H9 (cell line): Measurements from ENCODE around the gene SUFU. TPM values are rescaled to one million over a fixed set of nuclear protein-coding genes. Genes with fewer than 3 reads are reported as not detected.

Source experiments
- DNase-seq: peaks from one replicate; pipeline ENCODE4 v3.0.0-alpha.2; 2017
- H2AFZ ChIP-seq: one replicate; pipeline ENCODE4 v1.6.1; 2013; ENCODE audit warnings: mild to moderate bottlenecking, low read length, control low read depth, moderate library complexity
- H2AK5ac ChIP-seq: 2 replicates; pipeline ENCODE4 v1.6.1; 2013; ENCODE audit warnings: low read length, control low read depth, mixed read lengths; ENCODE audit not compliant: insufficient read length
- H2BK120ac ChIP-seq: one replicate; pipeline ENCODE4 v1.6.1; 2013; ENCODE audit warnings: low read depth, mild to moderate bottlenecking, low read length, control low read depth, inconsistent platforms; ENCODE audit not compliant: poor library complexity, severe bottlenecking
- H2BK12ac ChIP-seq: 2 replicates; pipeline ENCODE4 v1.6.1; 2013; ENCODE audit warnings: low read length, control low read depth, mixed read lengths, low read depth; ENCODE audit not compliant: insufficient read length
- H2BK15ac ChIP-seq: 2 replicates; pipeline ENCODE4 v1.6.1; 2013; ENCODE audit warnings: low read depth, low read length, control low read depth
- H2BK20ac ChIP-seq: one replicate; pipeline ENCODE4 v1.6.1; 2013; ENCODE audit warnings: low read depth, mild to moderate bottlenecking, low read length, control low read depth, inconsistent platforms; ENCODE audit not compliant: poor library complexity, severe bottlenecking
- H2BK5ac ChIP-seq: 2 replicates; pipeline ENCODE4 v1.6.1; 2013; ENCODE audit warnings: low read length, control low read depth, mixed read lengths; ENCODE audit not compliant: insufficient read length
- H3K14ac ChIP-seq: 2 replicates; pipeline ENCODE4 v1.6.1; 2013; ENCODE audit warnings: low read length, control low read depth; ENCODE audit not compliant: insufficient read depth
- H3K18ac ChIP-seq: 2 replicates; pipeline ENCODE4 v1.6.1; 2013; ENCODE audit warnings: low read depth, mild to moderate bottlenecking, mixed read lengths, low read length, control low read depth; ENCODE audit not compliant: insufficient read length
- H3K23ac ChIP-seq: 2 replicates; pipeline ENCODE4 v1.6.1; 2013; ENCODE audit warnings: low read length, control low read depth, mixed read lengths, low read depth; ENCODE audit not compliant: insufficient read length
- H3K23me2 ChIP-seq: 2 replicates; pipeline ENCODE4 v1.6.1; 2013; ENCODE audit warnings: low read depth, mild to moderate bottlenecking, mixed read lengths, low read length, control low read depth; ENCODE audit not compliant: insufficient read length, poor library complexity, severe bottlenecking
- H3K27ac ChIP-seq: 2 replicates; pipeline ENCODE4 v1.5.1; 2013; ENCODE audit warnings: low read length, control low read depth, mixed read lengths, low read depth; ENCODE audit not compliant: insufficient read length
- H3K27me3 ChIP-seq: 2 replicates; pipeline ENCODE4 v1.6.1; 2013; ENCODE audit warnings: low read length, control low read depth, inconsistent platforms; ENCODE audit not compliant: insufficient read depth
- H3K4ac ChIP-seq: 2 replicates; pipeline ENCODE4 v1.6.1; 2013; ENCODE audit warnings: low read depth, mild to moderate bottlenecking, control low read depth, inconsistent platforms, low read length, moderate library complexity
- H3K4me1 ChIP-seq: 2 replicates; pipeline ENCODE4 v1.6.1; 2013; ENCODE audit warnings: low read length, control low read depth, inconsistent platforms; ENCODE audit not compliant: insufficient read depth
- H3K4me2 ChIP-seq: 2 replicates; pipeline ENCODE4 v1.6.1; 2013; ENCODE audit warnings: low read length, control low read depth, mixed read lengths; ENCODE audit not compliant: insufficient read length, insufficient read depth
- H3K56ac ChIP-seq: 2 replicates; pipeline ENCODE4 v1.6.1; 2013; ENCODE audit warnings: low read depth, mild to moderate bottlenecking, mixed read lengths, low read length, control low read depth; ENCODE audit not compliant: insufficient read length
- H3K79me1 ChIP-seq: 2 replicates; pipeline ENCODE4 v1.6.1; 2013; ENCODE audit warnings: low read depth, mild to moderate bottlenecking, moderate library complexity, low read length, control low read depth, inconsistent platforms; ENCODE audit not compliant: insufficient read depth, poor library complexity, severe bottlenecking
- H3K79me2 ChIP-seq: 2 replicates; pipeline ENCODE4 v1.6.1; 2013; ENCODE audit warnings: low read length, control low read depth, inconsistent platforms; ENCODE audit not compliant: insufficient read depth
- H3K9ac ChIP-seq: 2 replicates; pipeline ENCODE4 v1.6.1; 2013; ENCODE audit warnings: low read length, control low read depth, mixed read lengths; ENCODE audit not compliant: insufficient read length; ENCODE audit errors: extremely low read depth
- H3K9me3 ChIP-seq: one replicate; pipeline ENCODE4 v1.6.1; 2013; ENCODE audit warnings: low read depth, low read length, inconsistent platforms; ENCODE audit not compliant: control insufficient read depth
- H3T11ph ChIP-seq: one replicate; pipeline ENCODE4 v1.6.1; 2013; ENCODE audit warnings: mild to moderate bottlenecking, low read length, control low read depth, inconsistent platforms
- H4K20me1 ChIP-seq: one replicate; pipeline ENCODE4 v1.6.1; 2013; ENCODE audit not compliant: control insufficient read depth, insufficient read length, insufficient read depth
- H4K5ac ChIP-seq: 2 replicates; pipeline ENCODE4 v1.6.1; 2013; ENCODE audit warnings: low read depth, mild to moderate bottlenecking, mixed read lengths, low read length, control low read depth; ENCODE audit not compliant: insufficient read length
- H4K8ac ChIP-seq: replicated peaks from 2 replicates; pipeline ENCODE4 v1.6.1; 2013; ENCODE audit warnings: low read length, control low read depth, mixed read lengths, low read depth; ENCODE audit not compliant: insufficient read length
- H4K91ac ChIP-seq: 2 replicates; pipeline ENCODE4 v1.6.1; 2013; ENCODE audit warnings: low read depth, mild to moderate bottlenecking, moderate library complexity, mixed read lengths, low read length, control low read depth; ENCODE audit not compliant: insufficient read length
- H3K27ac Mint-ChIP-seq, 3 experiments: 2 replicates in 2 of 3; 3 replicates in 1 of 3; pipeline ENCODE4 v1.8.0; 2020 to 2021; ENCODE audit warnings: mixed read lengths in 3 of 3, mild to moderate bottlenecking in 1 of 3, moderate library complexity in 1 of 3
- H3K27me3 Mint-ChIP-seq: 2 replicates; pipeline ENCODE4 v1.8.0; 2021; ENCODE audit warnings: low read depth, mild to moderate bottlenecking, moderate library complexity, mixed read lengths
- H3K36me3 Mint-ChIP-seq, 3 experiments: 2 replicates in 2 of 3; 3 replicates in 1 of 3; pipeline ENCODE4 v1.8.0; 2020 to 2021; ENCODE audit warnings: low read depth in 3 of 3, mixed read lengths in 3 of 3; ENCODE audit not compliant: insufficient read depth in 1 of 3
- H3K4me1 Mint-ChIP-seq, 2 experiments: 2 replicates each; pipeline ENCODE4 v1.8.0; 2020; ENCODE audit warnings: mixed read lengths in 2 of 2
- H3K4me3 Mint-ChIP-seq, 2 experiments: 2 replicates in 1 of 2; 3 replicates in 1 of 2; pipeline ENCODE4 v1.8.0; 2020 to 2021; ENCODE audit warnings: mild to moderate bottlenecking in 2 of 2, mixed read lengths in 2 of 2, moderate library complexity in 1 of 2
- H3K9me3 Mint-ChIP-seq, 2 experiments: 2 replicates in 1 of 2; 3 replicates in 1 of 2; pipeline ENCODE4 v1.8.0; 2020; ENCODE audit warnings: mild to moderate bottlenecking in 2 of 2, mixed read lengths in 2 of 2, moderate library complexity in 1 of 2
- WGBS: extraction: QIAGEN DNeasy Blood & Tissue Kit; methylation state at CpG from one replicate; pipeline ENCODE4 v1.1.7; 2013; ENCODE audit warnings: missing lambda C conversion rate, low lambda C conversion rate, mixed read lengths; ENCODE audit not compliant: insufficient read length; ENCODE audit errors: extremely low coverage; 5-methylcytosine and 5-hydroxymethylcytosine counted together
- total RNA-seq: library from RNA; stranded (reverse); gene quantifications from 2 replicates; pipeline ENCODE4 v1.2.1, GENCODE V29; 2021
- TF ChIP-seq, protein P1 (sequence below): fragments of 200-600 bp; sonication (generic); conservative IDR thresholded peaks from 3 replicates; pipeline ENCODE4 v1.8.0; 2021; ENCODE audit warnings: antibody characterized with exemption, mild to moderate bottlenecking

The SUFU gene
- total RNA-seq, 1 experiment from 2014 or later, result 9.5 TPM

DNA sequence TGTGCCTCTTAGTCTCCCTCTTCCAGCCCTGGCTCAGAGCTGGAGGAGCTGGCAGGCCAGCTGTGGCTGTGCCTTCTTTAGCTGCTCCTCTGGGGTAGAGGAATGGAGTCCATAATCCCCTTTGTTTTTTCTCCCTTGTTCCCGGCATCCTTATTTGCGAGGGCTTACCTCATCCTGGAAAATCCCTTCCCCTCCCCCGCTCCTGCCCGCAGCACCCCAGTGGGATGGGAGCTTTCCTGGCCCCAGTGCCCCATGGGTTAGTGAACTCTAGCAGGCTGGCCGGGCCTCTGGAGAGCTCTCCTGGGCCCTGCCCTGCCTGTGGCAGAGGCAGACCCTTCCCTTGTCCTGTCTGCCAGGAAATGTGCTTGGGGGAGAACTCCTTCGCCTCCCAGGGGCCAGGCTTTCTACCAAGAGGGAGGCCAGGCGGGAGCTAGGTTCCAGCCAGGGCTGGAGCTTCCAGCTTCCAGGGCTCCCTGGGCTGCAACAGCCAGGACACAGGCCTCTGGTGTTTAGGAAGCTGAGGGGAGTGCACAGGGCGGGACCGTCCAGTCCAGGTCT is 124.0 kb downstream of the SUFU start:
- no peaks in the 10 kb centered on the region for H3K9me3 Mint-ChIP-seq
- no peak overlapping the region for H4K5ac ChIP-seq
- H3K79me1 ChIP-seq, result no peaks in the 10 kb centered on the region
- peak overlapping the region; percentile 100 for H3K27ac Mint-ChIP-seq
- no peak overlapping the region for H3K4me2 ChIP-seq
- DNase-seq, result peak; percentile 71
- H3T11ph ChIP-seq, result peak overlapping the region; percentile 83
- no peak overlapping the region for H4K8ac ChIP-seq
- peak overlapping the region; percentile 17 for H4K91ac ChIP-seq
- H3K4me3 Mint-ChIP-seq, result peak overlapping the region in 1 of 2 experiments; percentile 64; a peak in 3 of 5 replicates
- peak overlapping the region; percentile 84 for H2BK120ac ChIP-seq
- H3K9me3 ChIP-seq, result no peaks in the 10 kb centered on the region
- H2BK12ac ChIP-seq, result peak overlapping the region; percentile 55
- no peak overlapping the region for H2AFZ ChIP-seq
- peak overlapping the region; percentile 97 for H3K14ac ChIP-seq
- H3K27me3 Mint-ChIP-seq, result no peaks in the 10 kb centered on the region; the same call in 1 of the 2 replicates
- peaks cover 71 to 77% of the 10 kb centered on the region in 2 experiments for H3K4me1 Mint-ChIP-seq
- TF ChIP-seq, protein P1, sequence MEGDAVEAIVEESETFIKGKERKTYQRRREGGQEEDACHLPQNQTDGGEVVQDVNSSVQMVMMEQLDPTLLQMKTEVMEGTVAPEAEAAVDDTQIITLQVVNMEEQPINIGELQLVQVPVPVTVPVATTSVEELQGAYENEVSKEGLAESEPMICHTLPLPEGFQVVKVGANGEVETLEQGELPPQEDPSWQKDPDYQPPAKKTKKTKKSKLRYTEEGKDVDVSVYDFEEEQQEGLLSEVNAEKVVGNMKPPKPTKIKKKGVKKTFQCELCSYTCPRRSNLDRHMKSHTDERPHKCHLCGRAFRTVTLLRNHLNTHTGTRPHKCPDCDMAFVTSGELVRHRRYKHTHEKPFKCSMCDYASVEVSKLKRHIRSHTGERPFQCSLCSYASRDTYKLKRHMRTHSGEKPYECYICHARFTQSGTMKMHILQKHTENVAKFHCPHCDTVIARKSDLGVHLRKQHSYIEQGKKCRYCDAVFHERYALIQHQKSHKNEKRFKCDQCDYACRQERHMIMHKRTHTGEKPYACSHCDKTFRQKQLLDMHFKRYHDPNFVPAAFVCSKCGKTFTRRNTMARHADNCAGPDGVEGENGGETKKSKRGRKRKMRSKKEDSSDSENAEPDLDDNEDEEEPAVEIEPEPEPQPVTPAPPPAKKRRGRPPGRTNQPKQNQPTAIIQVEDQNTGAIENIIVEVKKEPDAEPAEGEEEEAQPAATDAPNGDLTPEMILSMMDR, result no peak
- H3K4ac ChIP-seq, result peak overlapping the region; percentile 82
- H2AK5ac ChIP-seq, result peak overlapping the region; percentile 39
- H3K27ac ChIP-seq, result peak overlapping the region; percentile 13
- no peaks in the 10 kb centered on the region for H3K79me2 ChIP-seq
- no peak overlapping the region for H2BK20ac ChIP-seq
- H3K18ac ChIP-seq, result peak overlapping the region; percentile 97
- peaks cover 2% of the 10 kb centered on the region for H4K20me1 ChIP-seq
- no peak overlapping the region for H3K23ac ChIP-seq
- H2BK5ac ChIP-seq, result no peak overlapping the region
- peaks cover 0 to 4% (median 0%) of the 10 kb centered on the region in 3 experiments; a peak in 4 of 7 replicates for H3K36me3 Mint-ChIP-seq
- H3K56ac ChIP-seq, result no peak overlapping the region
- H3K4me1 ChIP-seq, result peaks cover 12% of the 10 kb centered on the region; the same call in 1 of the 2 replicates
- H3K23me2 ChIP-seq, result no peaks in the 10 kb centered on the region
- H2BK15ac ChIP-seq, result no peak overlapping the region
- no peak overlapping the region for H3K9ac ChIP-seq
- WGBS, result no CpG with 5 or more reads among the region's 9 CpGs
- H3K27me3 ChIP-seq, result no peaks in the 10 kb centered on the region
